IMR-90 (cell line): ENCODE data around the gene RLN2. TPM values are rescaled to one million over a fixed set of nuclear protein-coding genes. Genes with fewer than 3 reads are reported as not detected.
A peak's percentile ranks its signal among the peaks of the same experiment; 100 is the strongest.

Source experiments
- ATAC-seq: fragments of 200-7000 bp; cut with Tn5 transposase; 2 replicates; pipeline ENCODE4 v1.9.1; 2020; ENCODE audit warnings: low read depth, mild to moderate bottlenecking, moderate library complexity
- BruUV-seq: library from RNA; stranded (reverse); fragments of 400-500 nt; replicated peaks from 2 replicates; lab custom pipeline; 2021; lab: Mats Ljungman, UMichigan
- CTCF ChIA-PET: fragments of 300-600 bp; formaldehyde crosslinking; extraction: SDS; loops from one replicate; lab custom pipeline; 2021; ENCODE audit warnings: antibody characterized with exemption; lab: Yijun Ruan, JAX
- POLR2A ChIA-PET: fragments of 300-600 bp; sonication (Branson Sonifier 250); formaldehyde crosslinking; loops from one replicate; lab custom pipeline; 2022; ENCODE audit warnings: antibody characterized with exemption; ENCODE audit not compliant: unreplicated experiment; lab: Charles Lee
- DNase-seq: peaks from one replicate; pipeline ENCODE4 v3.0.0; 2013
- H2AFZ ChIP-seq: replicated peaks from 2 replicates; pipeline ENCODE3; 2013; ENCODE audit warnings: low read length, mild to moderate bottlenecking; ENCODE audit not compliant: poor library complexity
- H2AK5ac ChIP-seq: 2 replicates; pipeline ENCODE4 v1.6.1; 2013; ENCODE audit warnings: low read depth, low read length, inconsistent platforms
- H2AK9ac ChIP-seq: replicated peaks from 2 replicates; pipeline ENCODE3; 2013; ENCODE audit warnings: mild to moderate bottlenecking, low read depth, low read length, moderate library complexity; ENCODE audit not compliant: poor library complexity
- H2BK120ac ChIP-seq: 2 replicates; pipeline ENCODE4 v1.6.1; 2013; ENCODE audit warnings: low read depth, low read length, inconsistent platforms
- H2BK15ac ChIP-seq: 3 replicates; pipeline ENCODE4 v1.6.1; 2013; ENCODE audit warnings: low read depth, low read length, inconsistent platforms
- H2BK20ac ChIP-seq: 2 replicates; pipeline ENCODE4 v1.6.1; 2013; ENCODE audit warnings: low read depth, mild to moderate bottlenecking, inconsistent platforms, low read length, moderate library complexity
- H2BK5ac ChIP-seq: 2 replicates; pipeline ENCODE4 v1.6.1; 2013; ENCODE audit warnings: mild to moderate bottlenecking, low read depth, low read length, inconsistent platforms; ENCODE audit not compliant: poor library complexity, severe bottlenecking
- H3K14ac ChIP-seq: replicated peaks from 2 replicates; pipeline ENCODE4 v1.6.1; 2013; ENCODE audit warnings: low read depth, low read length, inconsistent platforms
- H3K18ac ChIP-seq: 2 replicates; pipeline ENCODE4 v1.6.1; 2013; ENCODE audit warnings: low read depth, low read length, control low read depth
- H3K23ac ChIP-seq: 2 replicates; pipeline ENCODE4 v1.6.1; 2013; ENCODE audit warnings: low read depth, low read length, inconsistent platforms
- H3K27ac ChIP-seq: 2 replicates; pipeline ENCODE4 v1.5.1; 2013; ENCODE audit warnings: mild to moderate bottlenecking, control low read depth, low read length; ENCODE audit not compliant: insufficient read depth
- H3K27me3 ChIP-seq: 2 replicates; pipeline ENCODE4 v1.6.1; 2013; ENCODE audit warnings: low read length; ENCODE audit not compliant: control insufficient read depth, insufficient read depth
- H3K36me3 ChIP-seq: 2 replicates; pipeline ENCODE4 v1.6.1; 2013; ENCODE audit warnings: low read length, mixed read lengths; ENCODE audit not compliant: control insufficient read depth, insufficient read depth
- H3K4ac ChIP-seq: 2 replicates; pipeline ENCODE4 v1.6.1; 2013; ENCODE audit warnings: low read depth, low read length, inconsistent platforms
- H3K4me1 ChIP-seq: 2 replicates; pipeline ENCODE4 v1.6.1; 2013; ENCODE audit warnings: low read length, mixed read lengths; ENCODE audit not compliant: control insufficient read depth, insufficient read depth
- H3K4me2 ChIP-seq: 2 replicates; pipeline ENCODE4 v1.6.1; 2013; ENCODE audit warnings: low read depth, mild to moderate bottlenecking, control low read depth, low read length, moderate library complexity
- H3K4me3 ChIP-seq: 2 replicates; pipeline ENCODE4 v1.5.1; 2013; ENCODE audit warnings: low read depth, mild to moderate bottlenecking, control low read depth, low read length, moderate library complexity; ENCODE audit not compliant: insufficient read depth
- H3K56ac ChIP-seq: 2 replicates; pipeline ENCODE4 v1.6.1; 2013; ENCODE audit warnings: low read length, inconsistent platforms; ENCODE audit not compliant: insufficient read depth; ENCODE audit errors: extremely low read depth
- H3K79me1 ChIP-seq, 2 experiments: 2 replicates each; pipeline ENCODE4 v1.6.1; 2013; ENCODE audit warnings: low read length in 2 of 2, inconsistent platforms in 1 of 2, low read depth in 1 of 2
- H3K9ac ChIP-seq: 2 replicates; pipeline ENCODE4 v1.6.1; 2013; ENCODE audit warnings: low read depth, low read length, control low read depth
- H3K9me1 ChIP-seq: 2 replicates; pipeline ENCODE4 v1.6.1; 2013; ENCODE audit warnings: low read length, inconsistent platforms; ENCODE audit not compliant: insufficient read depth
- H3K9me3 ChIP-seq: 2 replicates; pipeline ENCODE4 v1.6.1; 2013; ENCODE audit warnings: low read length; ENCODE audit not compliant: control insufficient read depth, insufficient read depth
- H4K20me1 ChIP-seq: 2 replicates; pipeline ENCODE4 v1.6.1; 2013; ENCODE audit warnings: low read length, inconsistent platforms; ENCODE audit not compliant: insufficient read depth
- H4K5ac ChIP-seq: 2 replicates; pipeline ENCODE4 v1.6.1; 2013; ENCODE audit warnings: mild to moderate bottlenecking, low read depth, low read length, control low read depth
- H4K8ac ChIP-seq, 2 experiments: 2 replicates each; pipeline ENCODE4 v1.6.1; 2013; ENCODE audit warnings: low read depth in 2 of 2, low read length in 2 of 2, control low read depth in 1 of 2, inconsistent platforms in 1 of 2
- H4K91ac ChIP-seq: 2 replicates; pipeline ENCODE4 v1.6.1; 2013; ENCODE audit warnings: low read depth, low read length, inconsistent platforms; ENCODE audit not compliant: insufficient read depth
- CHD1 ChIP-seq: IDR thresholded peaks from 2 replicates; pipeline ENCODE4 v1.6.1; 2012; ENCODE audit warnings: low read depth, low read length, improper control_type of control experiment
- MAFK ChIP-seq: IDR thresholded peaks from 2 replicates; pipeline ENCODE4 v1.6.1; 2012; ENCODE audit warnings: low read depth, low read length, improper control_type of control experiment
- WGBS, 2 experiments: methylation state at CpG; one replicate each; pipeline versions ENCODE4 v1.1.5 to v1.1.7; 2013; ENCODE audit warnings: missing lambda C conversion rate in 2 of 2; ENCODE audit not compliant: insufficient read length in 1 of 2; ENCODE audit errors: extremely low coverage in 2 of 2; 5-methylcytosine and 5-hydroxymethylcytosine counted together
- dilution Hi-C: fragments of 300-500 bp; cut with HindIII; formaldehyde crosslinking; loops from one replicate; pipeline ENCODE4 v1.14.3; 2018; ENCODE audit warnings: low sequenced_read_pairs; ENCODE audit not compliant: unreplicated experiment
- in situ Hi-C: fragments of 300-500 bp; cut with MboI; formaldehyde crosslinking; loops from 3 replicates; pipeline ENCODE4 v1.14.3; 2019; ENCODE audit warnings: low sequenced_read_pairs, inconsistent platforms, mixed read lengths
- intact Hi-C: fragments of 100-400 bp; cut with micrococcal nuclease; formaldehyde crosslinking; loops from 2 replicates; pipeline ENCODE4 v1.10.0; 2022
- microRNA-seq, 2 experiments: library from miRNA; stranded (forward) in 1 of 2; unstranded in 1 of 2; fragments of 10-50 nt in 1 of 2; fragments of <30 nt in 1 of 2; gene quantifications in 1 of 2; microRNA quantifications in 1 of 2; one replicate each; pipeline versions ENCODE3 to v1.1.0; 2013 to 2020; ENCODE audit not compliant: insufficient read depth in 1 of 2, insufficient read length in 1 of 2, unreplicated experiment in 1 of 2
- polyA plus RNA-seq, 3 experiments: library from polyadenylated mRNA; depleted of rRNA; stranded (reverse); fragments of >200 nt; gene quantifications; 2 replicates each; pipeline ENCODE4 v1.2.3, GENCODE V29; 2012; ENCODE audit warnings: low replicate concordance in 1 of 3
- small RNA-seq, 5 experiments: library from RNA; depleted of rRNA; stranded (forward); fragments of <200 nt; gene quantifications; one replicate each; pipeline ENCODE3, GENCODE V24; 2012
- total RNA-seq: library from RNA; depleted of rRNA; stranded (reverse); fragments of >200 nt; gene quantifications from 2 replicates; pipeline ENCODE4 v1.2.3, GENCODE V29; 2012; rRNA removed
- TF ChIP-seq, protein P1 (sequence below): conservative IDR thresholded peaks from 2 replicates; pipeline ENCODE4 v1.5.1; 2012; ENCODE audit warnings: mild to moderate bottlenecking, low read depth, low read length, improper control_type of control experiment

Gene RLN2
- total and polyA plus RNA-seq, 2 of the 4 experiments (the other 2 are of a cell fraction) = not detected

DNA sequence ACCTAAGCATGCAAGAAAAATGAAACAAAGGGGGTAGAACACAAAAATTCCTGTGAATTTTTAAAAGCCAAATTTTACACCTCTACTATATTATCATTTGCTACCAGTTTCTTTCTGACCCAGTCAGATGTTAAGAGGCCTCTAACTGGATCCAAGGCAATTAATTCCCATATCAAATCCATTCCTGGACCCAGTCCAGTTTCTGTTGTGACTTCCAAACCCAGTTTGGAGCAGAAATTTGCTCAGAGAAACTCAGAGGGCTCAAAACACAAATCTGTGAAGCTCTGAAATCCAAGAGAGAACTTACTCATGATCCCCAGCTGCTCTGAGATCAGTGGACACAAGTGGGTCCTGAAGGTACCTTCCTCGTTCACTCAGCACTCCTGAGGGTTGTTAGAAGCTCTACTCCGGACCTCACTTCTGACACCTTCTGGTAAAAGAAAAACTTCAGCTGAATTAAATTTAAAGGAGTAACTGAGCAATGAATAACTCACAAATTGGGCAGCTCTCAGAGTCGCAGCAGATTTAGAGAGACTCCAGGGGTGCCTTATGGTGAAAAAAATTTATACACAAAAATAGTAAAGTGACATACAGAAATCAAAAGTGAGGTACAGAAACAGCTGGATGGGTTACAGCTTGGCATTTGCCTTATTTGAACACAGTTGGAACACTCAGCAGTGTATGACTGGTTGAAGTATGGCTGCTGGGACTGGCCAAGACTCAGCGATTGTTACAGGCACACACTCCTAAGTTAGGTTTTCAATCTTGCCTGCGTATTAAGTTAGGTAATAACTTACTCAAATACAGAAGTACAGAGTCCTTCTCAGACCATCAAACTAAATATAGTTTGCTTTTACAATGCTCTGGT lies 40.9 kb downstream of the RLN2 start:
- H3K9me3 ChIP-seq = no peaks in the 10 kb centered on the region
- no peaks in the 10 kb centered on the region for H3K4me1 ChIP-seq
- no peaks in the 10 kb centered on the region for H3K79me1 ChIP-seq
- H3K4me3 ChIP-seq = no peak overlapping the region
- H2BK120ac ChIP-seq = no peak overlapping the region
- H3K4me2 ChIP-seq = no peak overlapping the region
- no peak overlapping the region for H2BK5ac ChIP-seq
- H3K27ac ChIP-seq = no peak overlapping the region
- no peak overlapping the region for H2AFZ ChIP-seq
- in situ Hi-C loops (no loop called here), dilution Hi-C loops (no loop called here), intact Hi-C loops (no loop called here)
- no TSS peak for BruUV-seq
- DNase-seq (no peak), ATAC-seq (no peak)
- H2BK15ac ChIP-seq = no peak overlapping the region
- H3K56ac ChIP-seq = no peak overlapping the region
- no peaks in the 10 kb centered on the region for H3K36me3 ChIP-seq
- H4K8ac ChIP-seq = no peak overlapping the region
- no peak overlapping the region for H3K18ac ChIP-seq
- H4K91ac ChIP-seq = no peak overlapping the region
- no peak overlapping the region for H3K23ac ChIP-seq
- no CpG with 5 or more reads among the region's 5 CpGs for WGBS, 2 experiments
- H3K9ac ChIP-seq = no peak overlapping the region
- no peak overlapping the region for H4K5ac ChIP-seq
- CTCF ChIA-PET = no interaction called here
- peaks cover 6% of the 10 kb centered on the region for H3K9me1 ChIP-seq
- H2AK9ac ChIP-seq = no peak overlapping the region
- no peak overlapping the region for H3K4ac ChIP-seq
- H3K27me3 ChIP-seq = no peaks in the 10 kb centered on the region
- no peak overlapping the region for H2AK5ac ChIP-seq
- no peaks in the 10 kb centered on the region for H4K20me1 ChIP-seq
- no peak overlapping the region for H2BK20ac ChIP-seq
- TF ChIP-seq CHD1 = no peak
- no peak for TF ChIP-seq MAFK
- TF ChIP-seq, protein P1, sequence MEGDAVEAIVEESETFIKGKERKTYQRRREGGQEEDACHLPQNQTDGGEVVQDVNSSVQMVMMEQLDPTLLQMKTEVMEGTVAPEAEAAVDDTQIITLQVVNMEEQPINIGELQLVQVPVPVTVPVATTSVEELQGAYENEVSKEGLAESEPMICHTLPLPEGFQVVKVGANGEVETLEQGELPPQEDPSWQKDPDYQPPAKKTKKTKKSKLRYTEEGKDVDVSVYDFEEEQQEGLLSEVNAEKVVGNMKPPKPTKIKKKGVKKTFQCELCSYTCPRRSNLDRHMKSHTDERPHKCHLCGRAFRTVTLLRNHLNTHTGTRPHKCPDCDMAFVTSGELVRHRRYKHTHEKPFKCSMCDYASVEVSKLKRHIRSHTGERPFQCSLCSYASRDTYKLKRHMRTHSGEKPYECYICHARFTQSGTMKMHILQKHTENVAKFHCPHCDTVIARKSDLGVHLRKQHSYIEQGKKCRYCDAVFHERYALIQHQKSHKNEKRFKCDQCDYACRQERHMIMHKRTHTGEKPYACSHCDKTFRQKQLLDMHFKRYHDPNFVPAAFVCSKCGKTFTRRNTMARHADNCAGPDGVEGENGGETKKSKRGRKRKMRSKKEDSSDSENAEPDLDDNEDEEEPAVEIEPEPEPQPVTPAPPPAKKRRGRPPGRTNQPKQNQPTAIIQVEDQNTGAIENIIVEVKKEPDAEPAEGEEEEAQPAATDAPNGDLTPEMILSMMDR = 0 out of 2 replicates have a peak, but pooled peaks have one; percentile 5
- no peak overlapping the region for H3K14ac ChIP-seq
- POLR2A ChIA-PET = no interaction called here

Small RNA genes within 50 kb of the gene (microRNA-seq; reads per million reads assigned to microRNA genes)
- gene HMGN2P31 (ENCODE audit: insufficient read depth, insufficient read length) = not detected

Small RNA genes within 50 kb of the gene (small RNA-seq; reads per million reads assigned to genes)
- gene HMGN2P31 = 0 reads per million in 5 experiments

Other genes with a start within 250 kb of the RLN2 start
- gene INSL6, start 119.1 kb downstream of the RLN2 start, total RNA-seq = not detected in 2 replicates
- not detected in 2 replicates for gene INSL6, start 119.1 kb downstream of the RLN2 start, polyA plus RNA-seq (2012; rRNA removed)
- gene INSL4, start 73.3 kb downstream of the RLN2 start, total RNA-seq = not detected in 2 replicates
- 0.03 TPM in 1 of 2 replicates, not detected in the other for gene INSL4, start 73.3 kb downstream of the RLN2 start, polyA plus RNA-seq (2012; rRNA removed)
- gene RLN1, start 35.2 kb upstream of the RLN2 start, total RNA-seq = not detected in 2 replicates
- gene RLN1, start 35.2 kb upstream of the RLN2 start, polyA plus RNA-seq (2012; rRNA removed) = not detected in 2 replicates
- 12.7 and 13.6 TPM in 2 replicates for gene PLGRKT, start 133.2 kb upstream of the RLN2 start, total RNA-seq
- 8.6 and 10.8 TPM in 2 replicates for gene PLGRKT, start 133.2 kb upstream of the RLN2 start, polyA plus RNA-seq (2012; rRNA removed)
- gene CD274, start 145.8 kb upstream of the RLN2 start, total RNA-seq = 19.4 and 29.4 TPM in 2 replicates
- gene CD274, start 145.8 kb upstream of the RLN2 start, polyA plus RNA-seq (2012; rRNA removed) = 13.9 and 17.4 TPM in 2 replicates
- 29.7 and 33.3 TPM in 2 replicates for gene PDCD1LG2, start 205.8 kb upstream of the RLN2 start, total RNA-seq
- gene PDCD1LG2, start 205.8 kb upstream of the RLN2 start, polyA plus RNA-seq (2012; rRNA removed) = 17.3 and 17.5 TPM in 2 replicates